Fibroblast of peridontal ligament (primary cell): ENCODE data around the gene PLEKHA6.
A peak's percentile ranks its signal among the peaks of the same experiment; 100 is the strongest.
"Not testable (repeated sequence)": the region's sequence is repeated elsewhere in the genome, so short reads cannot be mapped to it uniquely, and the experiment has no call there.

Source experiments
- DNase-seq: peaks from one replicate; pipeline ENCODE4 v3.0.0-alpha.2; 2010; ENCODE audit errors: extremely low read depth

The PLEKHA6 gene

DNA sequence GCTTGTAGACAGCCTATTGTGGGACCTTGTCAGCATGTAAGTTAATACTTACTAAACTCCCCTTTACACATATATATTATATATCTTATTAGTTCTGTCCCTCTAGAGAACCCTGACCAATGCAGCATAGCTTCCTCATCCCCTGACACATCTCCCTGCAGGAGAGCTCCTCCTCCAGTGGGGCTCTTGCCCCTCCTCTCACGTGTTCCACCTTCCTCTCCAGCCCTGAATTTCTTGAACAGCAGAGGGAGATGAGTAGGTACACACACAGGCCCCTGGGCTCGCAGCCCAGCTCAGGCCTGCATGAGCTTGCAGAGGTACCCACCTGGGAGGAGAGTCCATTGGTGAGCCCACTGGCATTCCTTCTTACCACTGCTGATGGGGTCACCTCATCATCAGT lies 118.7 kb downstream of the PLEKHA6 start:
- no peak for DNase-seq

DNA sequence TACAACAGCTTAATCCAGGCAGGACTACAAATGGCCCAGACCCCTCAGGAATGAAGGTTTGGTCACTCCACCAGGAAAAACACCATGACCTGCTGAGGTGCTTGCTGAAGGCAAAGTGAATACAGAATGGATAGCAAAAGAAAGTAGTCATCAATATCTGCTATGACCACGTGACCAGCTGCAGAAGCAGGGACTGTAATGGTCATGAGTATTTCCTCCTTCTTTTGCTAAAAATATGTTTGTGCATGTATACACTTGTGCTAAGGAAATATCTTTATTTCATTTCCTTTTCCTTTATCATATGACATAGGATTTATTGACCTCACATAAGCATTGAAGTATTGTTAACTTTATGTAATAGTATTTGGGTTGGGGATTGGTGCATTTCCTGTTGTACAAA lies 119.5 kb downstream of the PLEKHA6 start:
- DNase-seq = no peak

DNA sequence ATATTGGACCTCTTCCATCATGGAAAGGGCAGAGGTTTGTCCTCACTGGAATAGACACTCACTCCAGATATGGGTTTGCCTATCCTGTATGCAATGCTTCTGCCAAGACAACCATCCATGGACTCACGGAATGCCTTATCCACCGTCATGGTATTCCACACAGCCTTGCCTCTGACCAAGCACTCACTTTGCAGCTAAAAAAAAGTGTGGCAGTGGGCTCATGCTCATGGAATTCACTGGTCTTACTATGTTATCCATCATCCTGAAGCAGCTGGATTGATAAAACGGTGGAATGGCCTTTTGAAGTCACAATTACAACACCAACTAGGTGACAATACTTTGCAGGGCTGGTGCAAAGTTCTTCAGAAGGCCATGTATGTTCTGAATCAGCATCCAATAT lies 120.3 kb downstream of the PLEKHA6 start:
- not testable (repeated sequence) for DNase-seq

DNA sequence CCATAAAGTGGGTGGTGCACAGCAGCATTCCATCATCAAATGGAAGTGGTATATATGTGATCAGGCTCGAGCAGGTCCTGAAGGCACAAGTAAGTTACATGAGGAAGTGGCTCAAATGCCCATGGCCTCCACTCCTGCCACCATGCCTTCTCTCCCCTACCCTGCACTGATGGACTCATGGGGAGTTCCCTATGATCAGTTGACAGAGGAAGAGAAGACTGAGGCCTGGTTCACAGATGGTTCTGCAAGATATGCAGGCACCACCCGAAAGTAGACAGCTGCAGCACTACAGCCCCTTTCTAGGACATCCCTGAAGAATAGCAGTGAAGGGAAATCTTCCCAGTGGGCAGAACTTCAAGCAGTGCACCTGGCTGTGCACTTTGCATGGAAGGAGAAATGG lies 121.2 kb downstream of the PLEKHA6 start:
- DNase-seq = not testable (repeated sequence)

DNA sequence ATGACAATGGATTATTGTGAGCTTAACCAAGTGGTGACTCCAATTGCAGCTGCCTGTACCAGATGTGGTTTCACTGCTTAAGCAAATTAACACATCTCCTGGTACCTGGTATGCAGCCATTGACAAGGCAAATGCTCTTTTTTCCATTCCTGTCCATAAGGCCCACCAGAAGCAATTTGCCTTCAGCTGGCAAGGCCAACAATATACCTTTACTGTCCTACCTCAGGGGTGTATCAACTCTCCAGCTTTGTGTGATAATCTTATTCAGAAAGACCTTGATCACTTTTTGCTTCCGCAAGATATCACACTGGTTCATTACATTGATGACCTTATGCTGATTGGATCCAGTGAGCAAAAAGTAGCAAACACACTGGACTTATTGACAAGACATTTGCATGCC lies 122.2 kb downstream of the PLEKHA6 start:
- not testable (repeated sequence) for DNase-seq

- DNase-seq = peak; percentile 71
These were observed 127.2 kb downstream of the PLEKHA6 start for GRCh38 chr1:204232526-204232925.

GRCh38 chr1:204230211-204230610 lies 129.5 kb downstream of the PLEKHA6 start:
- DNase-seq = no peak

- DNase-seq = no peak
These were observed 130.8 kb downstream of the PLEKHA6 start for GRCh38 chr1:204228896-204229295.

DNA sequence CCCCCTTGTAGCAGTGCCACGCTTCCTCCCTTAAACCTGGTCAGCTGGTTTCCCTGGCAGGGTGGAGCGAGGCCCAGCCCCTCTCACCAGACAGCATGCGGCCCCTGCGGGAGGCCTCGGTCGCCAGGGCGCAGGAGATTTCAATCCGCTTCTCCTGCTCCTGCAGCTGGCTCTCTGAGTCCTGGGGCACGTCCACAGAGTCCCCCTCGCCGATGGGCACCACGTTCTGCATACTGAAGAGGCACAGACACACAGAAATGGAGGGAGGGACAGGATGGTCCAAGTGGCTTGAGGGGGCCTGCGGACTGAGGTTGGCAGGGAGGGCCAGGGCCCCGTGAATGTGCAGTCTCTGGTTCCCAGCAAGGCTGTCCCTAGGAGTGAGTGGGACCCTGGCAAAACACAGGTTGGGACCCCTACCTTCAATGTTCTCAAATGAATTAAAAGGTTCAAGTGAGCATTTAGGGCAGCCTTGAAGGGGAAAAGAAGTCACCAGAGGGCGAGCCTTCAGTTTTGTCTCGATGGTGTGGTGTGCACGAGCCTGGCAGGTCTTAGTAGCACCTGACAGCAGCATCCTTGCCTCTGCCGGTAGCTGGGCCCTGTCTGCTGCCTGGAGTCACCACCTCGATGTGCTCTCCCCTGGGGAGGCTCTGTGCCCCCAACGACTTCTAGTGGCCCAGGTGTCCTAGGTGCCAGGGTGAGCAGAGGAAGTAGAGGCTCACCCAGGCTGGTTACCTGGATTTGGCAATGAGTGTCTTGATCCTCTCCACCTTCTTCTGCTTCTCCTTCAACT lies 131.5 kb downstream of the PLEKHA6 start:
- no peak for DNase-seq

DNA sequence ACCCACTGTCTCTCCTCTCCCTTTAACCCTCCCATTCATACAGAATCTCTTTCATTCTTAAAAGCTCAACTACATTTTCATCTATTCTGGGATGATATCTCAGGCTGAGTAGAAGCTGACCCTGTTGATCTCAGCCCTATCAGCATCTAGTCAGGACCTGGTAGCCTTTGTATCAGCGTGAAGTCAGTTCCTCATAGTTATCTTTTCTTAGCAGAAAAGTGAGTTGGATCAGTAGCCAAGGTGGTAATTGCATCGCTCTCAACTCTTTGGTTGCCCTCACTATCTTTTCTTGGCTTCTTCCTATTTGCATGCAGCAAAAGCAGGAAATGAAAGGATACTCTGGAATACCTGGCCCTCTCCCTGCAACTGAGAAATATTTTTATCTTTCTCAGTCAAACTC lies 132.4 kb downstream of the PLEKHA6 start:
- no peak for DNase-seq

DNA sequence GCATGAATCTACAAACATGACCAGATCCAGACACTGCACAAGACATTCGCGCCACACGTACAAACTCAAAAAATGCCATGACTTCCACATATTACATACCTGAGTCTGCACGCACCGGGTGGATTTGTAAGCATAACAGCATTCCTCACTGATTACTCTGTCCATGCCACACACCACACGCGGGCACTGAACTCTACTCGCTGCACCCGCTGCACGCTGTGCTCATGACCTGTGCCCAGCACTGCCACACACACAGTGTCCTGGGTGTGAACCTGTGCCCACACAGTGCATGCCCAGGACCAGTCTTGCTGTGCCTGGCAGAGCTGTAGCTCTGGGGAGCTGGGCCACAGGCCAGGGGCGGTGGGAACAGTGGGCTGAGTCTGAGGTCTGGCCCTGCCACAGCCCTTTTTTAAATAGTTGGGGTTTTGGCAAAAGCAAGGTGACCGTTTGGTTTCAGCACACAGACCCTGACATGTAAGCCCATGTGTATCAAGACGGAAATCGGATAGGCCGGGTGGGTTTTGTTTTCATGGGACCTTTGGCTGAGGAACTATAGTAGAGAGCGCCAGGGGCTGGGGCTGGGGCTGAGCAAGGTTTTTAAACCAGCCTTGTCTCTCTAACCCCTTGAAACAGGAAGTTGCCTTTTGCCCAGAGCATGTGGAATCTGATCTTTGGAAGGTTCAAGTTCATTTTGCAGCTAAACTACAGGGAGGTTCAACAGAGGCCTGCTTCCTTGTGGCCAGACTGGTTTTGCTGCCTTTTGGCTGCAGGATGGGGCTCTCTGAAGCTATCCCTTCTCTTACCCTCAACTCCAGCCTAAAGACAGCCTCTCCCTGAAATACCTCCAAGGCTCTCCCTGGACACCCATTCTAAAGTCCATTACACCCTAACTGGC lies 133.6 kb downstream of the PLEKHA6 start:
- DNase-seq = no peak

GRCh38 chr1:204224655-204225054 lies 135.1 kb downstream of the PLEKHA6 start:
- no peak for DNase-seq

- no peak for DNase-seq
These were observed 136.4 kb downstream of the PLEKHA6 start for GRCh38 chr1:204223129-204223860.

GRCh38 chr1:204222764-204223055 lies 137.0 kb downstream of the PLEKHA6 start:
- DNase-seq = no peak

DNA sequence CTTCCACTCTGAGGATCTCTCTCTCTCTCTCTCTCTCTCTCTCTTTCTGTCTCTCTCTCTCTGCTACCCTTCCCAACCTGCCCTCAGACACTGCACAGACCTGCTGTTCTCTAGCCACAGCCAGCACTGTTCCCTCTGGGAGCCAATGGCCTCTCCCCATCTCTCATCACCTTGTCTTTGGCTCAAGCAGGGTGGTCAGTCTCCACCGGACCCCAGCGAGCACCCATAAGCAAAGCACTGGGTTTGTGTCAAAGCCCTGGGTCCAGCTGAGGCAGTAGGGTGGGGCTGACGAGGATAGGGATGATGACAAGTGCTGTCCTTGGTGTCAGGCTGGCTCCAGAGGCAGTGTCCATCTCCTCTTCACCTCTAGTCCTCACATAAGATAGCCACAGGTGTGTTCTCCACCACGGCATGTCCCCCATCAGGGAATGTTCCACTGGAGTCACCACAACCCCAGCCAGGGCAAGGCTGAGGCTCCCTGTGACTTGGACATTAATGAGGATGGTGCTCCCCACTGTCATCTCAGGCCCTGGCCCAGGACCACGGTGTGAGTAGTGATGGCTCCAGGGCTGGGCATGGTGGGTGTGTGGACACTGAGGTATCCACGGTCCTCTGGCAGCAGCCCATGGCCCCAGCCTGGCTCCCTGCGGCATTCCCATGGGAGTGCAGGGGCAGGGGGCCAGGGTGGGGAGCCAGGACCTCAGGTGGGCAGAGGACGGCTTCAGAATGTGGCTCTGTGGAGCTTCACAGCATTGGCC lies 137.5 kb downstream of the PLEKHA6 start:
- DNase-seq = no peak

DNA sequence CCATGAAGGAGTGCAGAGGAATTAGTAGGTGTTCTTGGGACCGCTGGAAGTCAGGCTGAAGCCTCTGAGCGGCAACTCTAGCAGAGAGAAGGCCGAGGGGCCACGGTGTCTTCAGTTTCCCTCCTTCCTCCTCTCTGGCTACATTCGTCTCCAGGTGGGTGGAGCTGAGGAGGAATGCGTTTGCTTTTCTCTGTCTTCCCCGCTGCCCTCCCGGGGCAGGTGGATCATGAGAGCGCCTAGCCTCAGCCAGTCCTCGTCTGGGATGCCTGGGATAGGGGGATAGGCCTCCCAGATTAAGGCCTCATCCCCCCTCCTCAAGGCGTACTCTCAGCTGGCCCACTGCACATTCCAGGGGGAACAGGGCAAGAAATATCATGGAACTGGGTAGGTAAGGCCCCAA lies 138.5 kb downstream of the PLEKHA6 start:
- DNase-seq = no peak

DNA sequence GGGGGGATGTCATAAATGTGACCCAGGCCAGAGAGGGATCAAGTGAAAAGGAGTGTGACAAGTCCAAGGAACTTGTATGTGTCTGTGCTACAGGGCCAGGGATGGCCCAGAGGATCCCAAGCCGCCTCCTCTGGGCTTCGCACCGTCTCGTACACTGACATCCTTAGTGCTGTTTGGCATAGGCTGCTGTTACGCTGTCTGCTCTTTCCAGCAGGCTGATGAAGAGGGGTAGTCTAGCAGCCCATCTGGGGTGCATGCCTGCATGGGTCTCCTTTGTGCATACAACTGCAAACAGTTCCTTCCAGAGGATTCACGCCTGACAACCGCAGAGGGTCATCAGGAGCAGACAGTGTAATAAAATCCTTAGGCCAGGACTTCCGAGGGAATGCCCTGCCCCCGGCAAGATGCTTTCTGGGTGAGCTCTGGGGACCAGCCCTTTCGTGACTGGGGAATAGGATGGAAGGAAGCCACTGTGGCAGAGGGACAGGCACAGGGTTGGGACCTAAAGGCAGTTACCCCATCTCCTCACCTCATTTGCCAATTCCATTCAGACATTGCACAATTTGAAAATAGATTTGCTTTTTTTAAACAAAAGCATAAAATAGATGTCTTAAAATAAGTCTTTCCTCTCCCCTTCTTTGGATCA lies 139.6 kb downstream of the PLEKHA6 start:
- no peak for DNase-seq

DNA sequence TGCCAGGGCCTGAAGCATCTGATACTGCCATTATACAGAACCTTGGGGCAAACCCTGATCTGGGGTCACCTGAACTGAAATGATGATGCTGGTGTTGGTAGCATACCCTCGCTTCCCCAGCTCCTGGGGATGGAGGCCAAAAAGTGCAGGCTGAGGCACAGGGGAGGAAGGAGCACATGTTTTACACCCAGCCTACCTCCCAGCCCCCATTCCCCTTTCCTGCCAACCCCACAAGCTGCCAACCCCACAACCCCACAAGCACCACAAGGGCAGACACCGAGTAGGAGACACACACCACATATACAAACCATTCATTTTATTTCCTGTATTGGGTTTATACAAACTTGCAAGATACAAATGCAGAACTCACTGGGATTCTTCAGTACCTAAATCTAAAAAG lies 141.2 kb downstream of the PLEKHA6 start:
- DNase-seq = no peak

DNA sequence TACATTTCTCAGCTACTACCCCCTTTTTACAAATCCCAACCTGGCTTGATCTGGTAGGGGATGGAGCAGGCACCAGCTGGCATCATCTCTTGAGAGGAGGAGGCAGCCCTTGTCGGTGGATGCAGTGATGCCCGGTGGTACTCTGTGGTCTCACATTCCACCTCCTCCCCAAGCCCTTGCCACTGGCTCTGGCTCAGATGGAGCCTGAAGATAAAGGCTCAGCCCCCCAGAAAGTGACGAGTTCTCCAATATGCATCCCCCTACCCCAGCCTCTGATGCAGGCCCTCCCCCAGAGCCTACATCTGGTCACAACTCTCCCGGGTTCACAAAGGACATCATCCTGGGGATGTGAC lies 142.1 kb downstream of the PLEKHA6 start:
- no peak for DNase-seq

GRCh38 chr1:204216880-204217647 lies 142.7 kb downstream of the PLEKHA6 start:
- DNase-seq = no peak

- DNase-seq = no peak
These were observed 143.5 kb downstream of the PLEKHA6 start for GRCh38 chr1:204216236-204216635.
